ENCODE measurements around the gene PPIAL4G. TPM values are rescaled to one million over a fixed set of nuclear protein-coding genes. Genes with fewer than 3 reads are reported as not detected.
"Not testable (repeated sequence)": the region's sequence is repeated elsewhere in the genome, so short reads cannot be mapped to it uniquely, and the experiment has no call there.

PPIAL4G gene
- not detected in 2 replicates for total RNA-seq (2014; rRNA removed)
- polyA plus RNA-seq (2012) = not detected

DNA sequence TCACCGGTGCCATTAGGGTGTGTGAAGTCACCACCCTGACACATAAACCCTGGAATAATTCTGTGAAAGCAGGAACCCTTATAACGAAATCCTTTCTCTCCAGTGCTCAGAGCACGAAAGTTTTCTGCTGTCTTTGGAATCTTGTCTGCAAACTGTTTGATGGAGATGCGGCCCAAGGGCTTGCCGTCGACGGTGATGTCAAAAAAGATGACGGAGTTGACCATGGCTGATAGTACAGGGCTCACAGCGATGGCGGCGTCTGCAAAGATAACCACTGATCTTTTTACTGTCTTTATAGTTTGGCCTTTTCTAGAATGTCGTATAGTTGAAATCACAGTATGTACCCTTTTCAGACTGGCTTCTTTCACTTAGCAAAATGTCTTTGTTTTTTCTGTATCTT, at the start of gene PPIAL4G:
PPIAL4G (minus strand) TSS at position 274 of the 400 bp plus-strand sequence; CDS start at position 224, 50 bp downstream.
- DNase-seq (ENCODE audit: low read depth) = not testable (repeated sequence)

DNA sequence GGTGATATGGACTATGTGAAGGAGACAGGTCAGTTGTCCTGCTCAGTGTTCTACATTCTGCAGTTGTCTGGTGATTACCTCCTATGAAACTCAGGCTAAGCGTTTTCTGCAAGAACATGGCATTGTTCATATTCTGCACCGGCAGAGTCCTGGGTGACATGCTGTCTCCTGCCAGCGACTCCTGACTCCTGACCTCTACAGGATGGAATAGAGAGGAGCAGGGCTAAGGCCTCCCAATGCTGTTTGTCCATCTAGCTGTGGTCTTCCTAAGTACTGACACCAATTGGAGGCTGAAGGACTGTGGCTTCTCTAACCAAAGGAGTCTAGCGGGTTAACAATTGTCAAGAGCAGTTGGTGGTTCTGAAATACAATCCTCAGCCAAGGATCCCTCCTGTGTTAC, 49.1 kb upstream of the PPIAL4G start:
- DNase-seq (ENCODE audit: low read depth) = peak; percentile 0

DNA sequence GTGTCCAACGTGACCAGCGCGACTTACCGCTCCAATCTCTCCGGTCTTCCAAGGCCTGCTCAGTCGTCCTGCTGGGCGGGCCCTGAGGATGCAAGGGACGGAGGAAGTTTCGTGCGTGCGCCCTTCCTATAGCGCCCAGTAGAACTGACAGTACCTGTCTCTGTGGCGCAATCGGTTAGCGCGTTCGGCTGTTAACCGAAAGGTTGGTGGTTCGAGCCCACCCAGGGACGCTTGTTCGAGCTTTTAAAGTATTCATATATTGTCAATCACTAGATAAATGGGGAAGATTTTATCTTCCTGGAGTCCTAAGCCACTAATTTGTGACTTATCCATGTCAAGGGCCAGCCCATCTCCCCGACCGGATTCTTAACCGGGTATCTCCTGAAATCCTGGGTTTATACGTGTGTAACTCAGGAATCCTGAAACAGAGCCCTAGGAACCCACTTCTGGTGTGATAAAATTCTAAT, 46.0 kb upstream of the PPIAL4G start:
- peak; percentile 76 for DNase-seq (ENCODE audit: low read depth)

DNA sequence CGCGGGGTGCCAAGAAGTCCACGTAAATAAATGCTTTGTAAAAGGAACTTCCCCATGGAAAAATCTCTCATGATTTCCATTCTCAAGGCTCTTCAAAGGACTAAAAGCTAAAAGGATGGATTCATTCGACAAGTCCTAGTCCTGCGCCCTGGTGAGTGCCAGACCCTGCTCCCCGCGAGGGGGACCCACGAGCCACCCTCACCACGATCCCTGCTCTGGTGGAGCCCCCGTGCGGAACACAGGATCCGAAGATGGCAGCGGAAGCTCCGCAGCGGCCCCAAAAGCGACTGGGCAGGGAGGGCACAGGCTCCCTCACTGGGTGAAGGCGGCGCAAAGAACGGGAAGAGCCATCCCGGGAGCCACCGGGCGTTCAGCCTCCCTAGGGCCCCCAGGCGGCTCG, 45.5 kb upstream of the PPIAL4G start:
- DNase-seq (ENCODE audit: low read depth) = not testable (repeated sequence)

DNA sequence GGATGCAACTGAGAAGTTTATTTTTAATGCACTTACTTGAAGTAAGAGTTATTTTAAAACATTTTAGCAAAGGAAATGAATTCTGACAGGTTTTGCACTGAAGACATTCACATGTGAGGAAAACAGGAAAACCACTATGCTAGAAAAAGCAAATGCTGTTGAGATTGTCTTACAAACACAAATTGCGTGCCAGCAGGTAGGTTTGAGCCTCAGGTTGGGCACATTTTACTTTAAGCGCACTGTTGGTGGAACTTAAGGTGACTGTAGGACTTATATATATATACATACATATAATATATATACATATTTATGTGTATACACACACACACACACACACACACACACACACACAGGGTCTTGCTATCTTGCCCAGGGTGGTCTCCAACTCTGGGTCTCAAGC, 43.5 kb upstream of the PPIAL4G start:
- not testable (repeated sequence) for DNase-seq (ENCODE audit: low read depth)

DNA sequence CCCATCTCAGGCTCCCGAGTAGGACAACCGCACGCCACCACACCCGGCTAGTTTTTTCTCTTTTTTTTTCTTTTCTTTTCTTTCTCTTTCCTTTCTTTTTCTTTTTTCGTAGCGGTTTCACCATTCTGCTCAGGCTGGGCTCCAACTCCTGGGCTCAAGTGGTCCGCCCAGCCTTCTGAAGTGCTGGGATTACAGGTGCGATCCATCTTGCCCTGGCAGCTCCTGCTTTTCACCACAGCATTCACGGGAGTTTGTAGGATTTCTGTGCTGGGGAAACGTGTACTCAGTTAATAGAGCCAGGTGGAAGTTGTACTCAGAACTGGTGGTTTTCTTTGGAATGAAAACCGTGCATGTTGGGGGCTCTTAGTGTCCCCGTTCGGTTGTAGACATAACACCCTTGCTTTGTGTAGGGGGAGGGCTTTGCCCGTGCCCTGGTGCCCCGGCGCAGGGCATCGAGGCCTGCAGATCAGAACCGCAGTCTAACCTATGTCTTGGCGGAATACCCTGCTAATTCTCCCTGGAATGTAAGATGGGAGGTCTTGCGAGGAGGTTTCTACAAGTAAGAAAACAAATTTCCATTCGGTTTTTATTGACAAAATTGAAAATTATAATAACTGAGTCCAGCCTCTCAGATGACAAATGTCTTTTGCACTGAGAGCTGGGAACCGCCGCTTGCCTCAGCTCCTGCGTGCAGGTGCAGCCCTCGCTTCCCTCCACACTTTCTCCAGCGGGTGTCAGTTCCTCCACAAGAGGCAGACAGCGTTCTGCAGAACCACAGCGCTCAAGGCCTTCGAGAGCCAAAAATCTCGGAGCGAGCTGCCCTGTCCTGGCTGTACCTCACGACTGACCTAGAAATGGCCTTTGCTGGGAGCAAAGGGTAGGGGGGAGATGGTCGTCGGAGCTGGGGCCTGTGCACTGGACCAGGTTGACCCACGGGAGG, 40.4 kb upstream of the PPIAL4G start:
- not testable (repeated sequence) for DNase-seq (ENCODE audit: low read depth)

DNA sequence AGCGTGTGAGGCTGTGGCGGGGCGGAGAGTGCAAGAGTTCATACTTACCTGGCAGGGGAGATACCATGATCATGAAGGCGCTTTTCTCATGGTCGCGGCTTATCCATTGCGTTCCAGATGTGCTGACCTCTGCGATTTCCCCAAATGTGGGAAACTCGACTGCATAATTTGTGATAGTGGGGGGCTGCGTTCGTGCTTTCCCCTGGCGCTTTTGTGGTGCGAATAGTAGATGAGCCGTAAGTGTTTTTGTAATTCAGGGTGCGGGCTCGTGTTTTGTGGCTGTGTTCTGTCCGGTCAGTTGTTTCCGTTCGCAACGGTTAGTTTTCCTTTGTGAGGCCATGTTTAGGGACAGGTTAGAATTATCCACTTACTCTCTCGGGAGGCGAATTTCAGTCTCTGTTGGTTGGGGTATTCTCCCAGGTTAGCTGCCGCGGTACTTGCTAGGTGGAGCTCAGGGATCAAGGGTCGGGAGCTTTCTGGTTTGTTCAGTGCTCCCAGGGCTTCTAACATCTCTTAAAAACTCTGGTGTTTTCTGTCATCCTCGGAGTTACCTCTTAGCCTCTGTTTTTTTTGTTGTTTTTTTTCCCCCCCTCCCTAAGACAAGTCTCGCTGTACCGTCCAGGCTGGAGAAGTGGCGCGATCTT, 39.6 kb upstream of the PPIAL4G start:
- DNase-seq (ENCODE audit: low read depth) = peak; percentile 99

DNA sequence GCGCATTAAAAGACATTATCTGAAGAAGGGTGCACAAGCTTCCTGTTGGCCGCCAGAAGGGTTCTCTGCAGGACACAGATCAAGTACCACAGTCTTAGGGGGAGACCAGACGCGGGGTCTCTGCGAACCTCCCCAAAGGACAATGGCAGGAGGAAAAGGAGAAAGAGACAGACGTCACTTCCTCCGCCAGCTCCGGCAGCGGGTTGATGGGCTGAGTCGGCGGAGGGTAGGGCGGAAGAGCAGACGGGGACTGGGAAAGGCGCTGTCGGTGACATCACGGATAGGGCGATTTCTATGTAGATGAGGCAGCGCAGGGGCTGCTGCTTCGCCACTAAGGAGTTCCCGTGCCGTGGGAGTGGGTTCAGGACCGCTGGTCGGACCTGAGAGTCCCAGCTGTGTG, 39.0 kb upstream of the PPIAL4G start:
- DNase-seq (ENCODE audit: low read depth) = peak; percentile 86

DNA sequence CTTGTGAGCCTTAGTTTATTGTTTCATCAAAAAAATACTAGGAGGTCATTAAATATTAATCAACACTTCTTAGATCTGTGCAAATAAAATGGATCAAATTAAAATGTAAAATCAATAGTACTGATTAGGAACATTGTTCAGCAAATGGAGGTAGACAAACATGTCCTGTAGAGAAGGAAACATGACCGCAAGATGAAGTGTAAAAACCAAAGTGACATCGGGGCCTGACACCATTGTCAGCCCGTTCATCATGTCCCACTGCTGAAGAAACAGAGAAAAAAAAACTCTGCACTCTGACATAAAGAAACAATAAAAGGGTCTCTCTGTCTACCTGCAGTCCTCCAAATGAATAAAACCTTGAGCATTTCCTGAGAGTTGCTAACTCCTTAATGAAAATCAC, 31.2 kb upstream of the PPIAL4G start:
- DNase-seq (ENCODE audit: low read depth) = not testable (repeated sequence)

DNA sequence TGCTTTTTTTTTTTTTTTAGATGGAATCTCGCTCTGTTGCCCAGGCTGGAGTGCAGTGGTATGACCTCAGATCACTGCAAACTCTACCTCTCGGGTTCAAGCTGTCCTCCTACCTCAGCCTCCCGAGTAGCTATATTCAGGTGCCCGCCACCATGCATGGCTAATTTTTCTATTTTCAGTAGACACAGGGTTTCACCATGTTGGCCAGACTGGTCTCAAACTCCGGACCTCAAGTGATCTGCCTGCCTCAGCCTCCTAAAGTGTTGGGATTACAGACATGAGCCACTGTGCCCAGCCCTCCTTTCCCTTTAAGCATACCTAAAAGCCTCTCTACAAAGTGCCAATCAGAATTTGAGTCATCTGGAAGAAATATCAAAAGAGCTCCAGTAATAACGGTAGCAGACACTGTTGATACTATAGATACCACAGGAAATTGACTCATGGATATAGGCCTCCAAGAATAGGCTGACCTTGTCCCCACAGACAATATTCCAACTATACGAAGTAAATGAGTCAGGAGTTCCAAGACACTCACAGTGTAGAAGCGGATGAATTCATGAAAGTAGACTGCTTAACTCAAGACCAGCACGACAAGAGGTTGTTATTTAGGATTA, 29.6 kb upstream of the PPIAL4G start:
- peak; percentile 43 for DNase-seq (ENCODE audit: low read depth)

DNA sequence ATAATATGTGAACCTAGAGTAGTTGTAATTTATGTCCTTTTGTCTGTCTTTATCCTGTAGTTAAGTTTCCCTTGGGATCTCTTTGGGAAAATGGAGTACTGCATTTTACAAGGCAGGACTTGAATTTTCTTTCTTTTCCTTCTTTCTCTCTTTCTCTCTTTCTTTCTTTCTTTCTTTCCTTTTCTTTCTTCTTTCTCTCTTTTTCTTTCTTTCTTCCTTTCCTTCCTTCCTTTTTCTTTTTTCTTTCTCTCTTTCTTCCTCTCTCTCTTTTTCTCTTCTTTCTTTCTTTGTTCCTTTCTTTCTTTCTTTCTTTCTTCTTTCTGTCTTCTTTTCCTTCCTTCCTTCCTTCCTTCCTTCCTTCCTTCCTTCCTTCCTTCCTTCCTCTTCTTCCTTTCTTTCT, 10.8 kb upstream of the PPIAL4G start:
- not testable (repeated sequence) for DNase-seq (ENCODE audit: low read depth)

DNA sequence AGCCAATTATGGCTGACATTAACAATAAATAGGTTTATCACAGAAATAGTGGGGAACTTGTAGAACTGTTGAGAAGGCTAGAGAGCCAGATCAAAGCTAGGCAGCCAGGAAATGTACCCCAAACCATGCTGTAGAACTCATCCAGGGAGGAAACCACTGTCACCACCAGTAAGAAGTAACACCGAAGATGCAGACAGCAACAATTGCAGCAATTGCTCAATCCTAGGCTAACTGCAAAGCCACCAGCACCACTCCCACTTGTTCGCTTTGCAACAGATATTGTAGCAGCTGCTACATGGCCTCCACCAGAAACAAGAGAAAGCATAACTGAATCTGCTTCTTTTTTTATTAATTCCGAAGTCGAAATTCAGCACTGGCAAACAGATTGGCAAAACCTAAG, 2.0 kb downstream of the PPIAL4G start:
- DNase-seq (ENCODE audit: low read depth) = not testable (repeated sequence)

DNA sequence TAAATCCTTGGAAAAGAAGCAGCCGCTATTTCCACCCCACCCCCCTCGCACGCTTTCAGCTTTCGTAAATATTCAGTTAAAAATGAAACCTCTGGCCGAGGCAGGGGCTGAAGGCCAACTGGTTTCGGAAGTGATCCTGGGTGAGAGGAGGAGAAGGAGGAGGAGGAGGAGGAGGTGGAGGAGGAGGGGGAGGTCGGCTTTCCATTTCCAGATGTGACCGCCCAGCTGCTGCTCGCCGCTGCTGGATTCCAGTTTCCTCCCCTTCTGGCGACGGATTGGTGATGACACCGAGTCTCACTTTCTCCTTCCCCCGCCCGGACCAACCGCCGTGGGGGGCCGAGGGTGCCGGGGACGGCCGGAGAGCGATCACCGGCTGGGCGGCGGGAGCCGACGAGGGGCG, 23.4 kb downstream of the PPIAL4G start:
- DNase-seq (ENCODE audit: low read depth) = not testable (repeated sequence)

DNA sequence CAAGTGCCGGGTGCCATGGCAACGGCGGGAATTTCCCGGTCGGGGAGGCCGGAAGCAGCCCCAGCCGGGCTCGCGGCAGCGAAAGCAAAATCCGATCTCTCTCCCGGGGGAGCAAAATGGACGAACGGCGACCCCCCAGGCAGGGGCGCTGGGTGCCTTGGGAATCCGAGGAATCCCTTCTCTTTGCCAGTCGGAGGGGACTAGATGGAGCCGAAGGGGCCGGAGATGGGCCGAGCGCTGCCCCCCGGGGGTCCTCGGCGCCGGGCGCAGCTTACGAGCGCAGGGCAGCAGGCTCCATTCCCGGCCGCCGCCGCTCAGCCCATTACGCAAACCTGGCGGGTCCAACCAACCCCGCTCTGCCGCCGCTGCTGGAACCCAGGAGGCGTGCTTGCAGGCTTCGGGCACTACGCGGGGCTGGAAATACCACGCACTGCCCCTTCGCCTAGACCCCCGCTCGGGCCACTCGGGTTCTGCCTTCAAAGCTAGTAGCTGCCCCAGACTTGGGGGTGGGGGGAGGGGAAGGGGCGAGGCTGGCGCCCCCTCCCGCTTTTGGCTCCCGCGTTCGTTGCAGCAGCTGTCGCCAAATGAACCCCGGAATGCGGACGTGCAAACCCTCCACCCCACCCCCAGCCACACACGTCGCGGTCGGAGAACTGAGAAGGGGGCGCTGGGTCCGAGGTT, 24.1 kb downstream of the PPIAL4G start:
- DNase-seq (ENCODE audit: low read depth) = peak; percentile 26

DNA sequence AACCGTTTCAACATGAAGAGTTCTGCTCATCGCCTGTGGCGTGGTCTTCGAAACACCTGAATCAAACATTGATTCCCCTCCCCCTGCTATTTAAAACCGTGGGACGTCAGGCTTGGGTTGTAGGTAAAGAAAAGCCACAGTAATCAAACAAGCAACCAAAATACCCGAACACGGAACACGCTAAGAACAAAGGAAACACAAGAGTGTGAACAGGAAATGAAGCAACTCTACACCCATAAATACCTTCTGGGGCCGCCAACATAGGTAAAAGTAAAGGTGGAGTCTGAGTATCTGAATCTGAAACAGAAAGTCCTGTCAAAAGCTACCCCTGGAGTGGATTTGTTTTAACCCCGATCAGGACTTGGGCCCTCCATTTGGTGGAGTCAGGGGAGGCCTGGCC, 24.7 kb downstream of the PPIAL4G start:
- not testable (repeated sequence) for DNase-seq (ENCODE audit: low read depth)

DNA sequence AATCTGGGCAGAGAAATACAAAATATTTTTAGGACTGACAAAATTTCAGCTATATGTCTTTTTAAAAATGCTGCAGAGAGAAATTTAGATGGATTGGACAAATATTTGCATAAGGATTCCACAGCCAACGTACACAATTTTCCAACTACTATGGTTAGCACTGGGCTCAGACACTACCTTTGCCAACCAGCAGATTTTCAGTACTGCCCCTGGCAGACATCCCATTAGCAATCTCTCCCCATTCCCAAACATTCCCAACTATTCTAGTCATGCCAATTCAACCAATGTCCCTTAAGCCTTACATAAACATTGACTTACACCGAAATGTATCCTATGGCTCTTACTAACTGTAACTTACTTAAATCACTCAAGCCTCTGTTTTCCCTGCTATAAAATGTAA, 30.3 kb downstream of the PPIAL4G start:
- peak; percentile 35 for DNase-seq (ENCODE audit: low read depth)

DNA sequence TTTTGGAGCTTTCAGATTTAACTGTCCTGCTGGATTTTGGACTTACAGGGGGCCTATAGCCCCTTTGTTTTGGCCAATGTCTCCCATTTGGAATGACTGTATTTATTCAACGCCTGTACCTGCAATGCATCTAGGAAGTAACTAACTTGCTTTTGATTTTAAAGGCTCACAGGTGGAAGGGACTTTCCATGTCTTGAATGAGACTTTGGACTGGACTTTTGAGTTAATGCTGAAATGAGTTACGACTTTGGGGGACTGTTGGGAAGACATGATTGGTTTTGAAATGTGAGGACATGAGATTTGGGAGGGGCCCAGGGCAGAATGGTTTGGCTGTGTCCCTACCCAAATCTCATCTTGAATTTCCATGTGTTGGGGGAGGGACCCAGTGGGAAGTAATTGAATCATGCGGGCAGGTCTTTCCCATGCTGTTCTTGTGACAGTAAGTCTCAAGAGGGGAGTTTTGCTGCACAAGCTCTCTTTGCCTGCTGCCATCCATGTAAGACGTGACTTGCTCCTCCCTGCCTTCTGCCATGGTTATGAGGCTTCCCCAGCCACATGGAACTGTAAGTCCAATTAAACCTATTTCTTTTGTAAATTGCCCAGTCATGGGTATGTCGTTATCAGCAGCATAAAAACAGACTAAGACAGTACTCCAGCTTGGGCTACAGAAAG, 43.3 kb downstream of the PPIAL4G start:
- not testable (repeated sequence) for DNase-seq (ENCODE audit: low read depth)

DNA sequence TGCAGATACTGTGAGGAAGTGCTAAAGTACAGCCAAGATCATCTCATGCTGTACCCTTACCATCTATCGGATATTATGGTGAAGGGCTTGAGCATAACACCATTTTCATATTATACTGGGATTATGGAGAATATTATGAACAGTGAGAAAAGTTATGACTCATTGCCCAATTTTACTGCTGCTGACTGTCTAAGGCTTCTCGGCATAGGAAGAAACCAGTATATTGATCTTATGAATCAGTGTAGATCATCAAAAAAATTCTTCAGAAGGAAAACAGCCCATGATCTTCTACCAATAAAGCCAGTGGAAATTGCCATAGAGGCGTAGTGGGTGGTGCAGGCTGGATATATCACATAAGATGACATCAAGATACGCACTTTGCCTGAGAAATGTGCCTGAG, 47.7 kb downstream of the PPIAL4G start:
- no peak for DNase-seq (ENCODE audit: low read depth)

DNA sequence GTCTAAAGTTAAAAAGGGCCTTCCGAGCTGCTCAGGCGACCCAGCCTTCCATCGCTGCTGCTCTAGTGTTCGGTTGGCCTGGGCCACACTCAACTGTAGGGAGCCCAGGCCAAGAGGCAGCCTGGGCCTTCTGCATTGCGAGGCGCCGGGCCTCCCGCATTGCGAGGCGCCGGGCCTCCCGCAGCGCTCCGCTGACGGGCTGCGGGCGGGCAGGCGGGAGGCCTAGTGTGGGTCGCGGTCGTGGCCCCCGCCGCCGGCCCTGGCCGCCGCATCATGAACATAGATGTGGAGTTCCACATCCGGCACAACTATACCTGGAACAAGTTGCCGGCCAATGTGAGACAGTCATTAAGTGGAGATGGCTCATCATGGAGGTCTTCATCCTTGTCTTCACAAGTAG, 48.3 kb downstream of the PPIAL4G start:
- no peak for DNase-seq (ENCODE audit: low read depth)

DNA sequence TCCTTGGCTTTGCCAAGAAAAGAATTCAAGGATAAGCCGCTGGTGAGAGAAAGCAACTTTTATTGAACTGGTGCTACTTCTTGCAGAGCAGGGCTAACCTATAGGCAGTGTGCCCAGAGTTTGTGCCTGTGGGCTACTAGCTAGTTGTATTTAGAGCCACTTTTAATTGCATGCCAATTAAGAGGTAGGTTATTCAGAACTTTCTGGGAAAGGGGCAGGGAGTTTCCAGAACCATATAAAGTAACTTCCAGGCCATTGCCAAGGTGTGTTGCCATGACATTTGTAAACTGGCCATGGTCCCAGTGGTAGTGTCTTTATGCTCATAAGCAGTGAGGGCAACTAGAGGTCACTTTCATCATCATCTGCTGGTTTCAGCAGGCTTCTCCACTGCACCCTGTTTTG, 50.2 kb downstream of the PPIAL4G start:
- DNase-seq (ENCODE audit: low read depth) = not testable (repeated sequence)

Data from LHCN-M2 (cell line).